GM19193 (cell line): ENCODE measurements around the gene HOMER3.

ENCODE experiments used
- POLR2A ChIP-seq: IDR thresholded peaks from 4 replicates; pipeline ENCODE4 v1.6.1; 2011; ENCODE audit not compliant: insufficient read depth, insufficient read length; ENCODE audit errors: extremely low read depth

The HOMER3 gene

DNA sequence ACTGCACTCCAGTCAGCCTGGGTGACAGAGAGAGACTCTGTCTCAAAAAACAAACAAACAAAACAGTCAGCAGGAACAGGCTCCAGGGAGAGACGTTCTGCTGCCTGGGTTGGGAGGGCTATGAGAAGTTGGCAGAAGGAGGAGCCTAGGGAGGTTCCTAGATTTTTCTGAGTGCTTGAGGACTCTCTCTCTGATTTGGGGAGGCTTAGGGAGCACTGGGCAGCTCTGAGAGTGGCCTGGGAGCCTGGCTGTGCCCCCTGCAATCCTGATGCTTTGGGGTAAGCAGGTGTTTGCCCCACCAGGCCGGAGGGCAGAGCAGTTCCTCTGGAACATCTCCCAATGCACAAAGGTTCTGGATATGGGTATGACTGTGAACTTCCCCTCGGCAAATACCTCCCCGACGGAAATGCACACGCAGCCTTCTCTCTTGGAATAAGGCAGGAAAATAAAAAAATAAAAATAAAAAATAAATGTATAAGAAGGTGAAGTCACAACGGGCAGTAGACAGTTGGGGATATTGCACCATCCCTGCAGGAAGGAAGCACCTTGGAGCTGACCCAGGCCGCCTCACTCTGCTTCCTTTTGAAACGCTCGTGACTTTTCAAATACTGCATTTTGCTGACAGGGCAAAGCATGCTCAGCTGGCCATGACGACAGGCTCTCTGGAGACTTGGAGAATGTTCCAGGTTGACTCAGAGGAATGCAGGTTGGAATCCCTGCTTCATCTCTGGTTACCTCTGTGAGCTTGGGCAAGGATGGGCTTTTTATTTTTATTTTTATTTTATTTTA lies 26.5 kb upstream of the HOMER3 start:
- TF ChIP-seq POLR2A = no peak

DNA sequence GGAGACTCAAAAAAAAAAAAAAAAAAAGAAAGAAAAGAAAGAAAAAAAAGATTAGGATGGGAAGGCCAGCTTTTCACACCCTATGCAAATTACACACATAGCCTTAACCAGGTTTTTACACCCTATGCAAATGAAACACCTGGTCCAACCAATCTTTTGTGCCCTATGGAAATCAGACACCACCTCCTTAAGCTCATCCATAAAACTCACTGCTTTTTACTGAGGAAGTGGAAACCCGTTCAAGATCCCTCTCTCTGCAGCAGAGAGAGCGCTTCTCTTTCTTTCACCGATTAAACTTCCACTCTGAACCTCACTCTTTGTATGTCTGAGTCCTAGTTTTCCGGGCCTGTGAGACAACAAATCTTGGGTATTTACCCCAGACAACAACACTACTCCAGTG lies 25.3 kb upstream of the HOMER3 start:
- no peak for TF ChIP-seq POLR2A

DNA sequence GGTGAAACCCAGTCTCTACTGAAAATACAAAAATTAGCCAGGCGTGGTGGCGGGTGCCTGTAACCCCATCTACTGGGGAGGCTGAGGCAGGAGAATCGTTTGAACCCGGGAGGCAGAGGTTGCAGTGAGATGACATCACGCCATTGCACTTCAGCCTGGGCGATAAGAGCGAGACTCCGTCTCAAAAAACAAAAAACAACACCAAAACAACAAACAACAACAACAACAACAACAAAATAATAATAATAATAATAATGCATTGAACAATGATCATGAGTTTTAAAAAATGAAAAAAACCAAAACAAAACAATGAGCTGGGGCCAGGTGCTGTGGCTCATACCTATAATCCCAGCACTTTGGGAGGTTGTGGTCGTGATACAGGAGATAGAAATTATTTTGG lies 23.1 kb upstream of the HOMER3 start:
- no peak for TF ChIP-seq POLR2A

DNA sequence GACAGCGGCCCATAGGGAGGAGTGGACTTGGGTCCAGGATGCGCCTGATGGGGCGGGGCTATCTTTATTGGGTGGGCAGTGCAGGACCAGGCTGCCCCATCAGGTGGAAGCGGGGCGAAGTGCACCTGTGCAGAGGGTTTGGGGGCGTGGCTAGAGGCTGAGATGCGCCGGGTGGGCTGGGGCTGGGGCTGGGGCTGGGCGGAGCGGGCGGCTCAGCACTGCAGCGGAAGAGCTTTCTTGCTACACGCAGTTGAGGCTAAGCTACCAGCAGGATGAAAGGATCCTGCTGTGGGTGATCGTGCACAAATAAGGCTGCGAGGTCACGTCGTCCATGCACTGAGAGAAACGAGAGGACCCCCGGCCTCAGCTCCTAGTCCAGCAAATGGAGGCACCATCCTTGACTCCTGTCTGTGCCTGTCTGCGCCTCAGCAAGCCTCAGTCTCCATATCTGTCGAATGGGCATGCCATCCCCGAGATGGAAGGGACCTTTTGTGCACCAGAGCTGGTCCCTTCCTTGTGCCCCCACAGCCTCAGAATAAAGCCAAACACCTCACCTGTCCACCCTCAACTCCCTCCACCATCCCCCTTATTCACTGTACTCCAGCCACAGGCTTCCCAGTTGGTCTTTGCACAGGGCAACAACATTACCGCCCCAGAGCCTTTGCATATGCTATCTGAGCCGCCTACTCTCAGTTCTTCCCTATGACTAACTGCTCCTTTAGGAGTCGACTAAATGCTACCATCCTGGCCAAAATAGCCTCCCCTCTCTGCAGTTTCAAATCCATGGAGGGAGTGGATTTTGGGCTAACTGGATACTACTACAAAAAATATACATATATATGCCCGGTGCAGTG lies 21.0 kb upstream of the HOMER3 start:
- TF ChIP-seq POLR2A = no peak

DNA sequence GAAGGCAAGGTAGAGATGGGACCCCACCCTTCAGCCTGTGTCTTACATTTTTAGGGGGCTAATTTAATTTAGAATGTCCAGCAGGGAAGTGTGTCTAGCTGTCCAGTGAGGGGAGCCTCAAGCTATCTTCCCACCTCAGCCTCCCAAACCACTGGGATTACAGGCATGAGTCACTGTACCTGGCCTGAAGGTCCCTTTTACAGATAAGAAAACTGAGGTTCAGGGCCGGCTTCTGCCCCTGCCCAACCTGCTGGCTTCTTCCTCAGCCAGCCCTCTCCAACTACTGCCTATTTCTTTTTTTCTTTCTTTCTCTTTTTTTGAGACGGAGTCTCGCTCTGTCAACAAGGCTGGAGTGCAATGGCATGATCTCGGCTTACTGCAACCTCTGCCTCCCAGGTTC lies 19.4 kb upstream of the HOMER3 start:
- TF ChIP-seq POLR2A = no peak

DNA sequence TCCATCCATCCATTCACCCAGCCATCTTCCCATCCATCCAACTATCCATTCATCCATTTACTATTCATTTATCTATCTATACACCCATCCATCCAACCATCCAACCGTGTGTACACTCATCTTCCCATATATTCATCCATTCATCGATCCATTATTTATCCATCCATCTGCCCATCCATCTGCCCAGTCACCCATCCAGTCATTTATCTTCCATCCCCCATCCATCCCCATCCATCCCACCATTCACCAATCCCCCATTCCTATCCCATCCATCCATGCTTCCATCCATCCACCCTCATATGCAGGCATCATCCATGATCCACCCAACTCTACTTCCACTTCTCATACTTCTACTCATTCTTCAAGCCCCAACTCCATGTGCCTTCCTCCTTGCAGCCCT lies 14.0 kb upstream of the HOMER3 start:
- TF ChIP-seq POLR2A = no peak

DNA sequence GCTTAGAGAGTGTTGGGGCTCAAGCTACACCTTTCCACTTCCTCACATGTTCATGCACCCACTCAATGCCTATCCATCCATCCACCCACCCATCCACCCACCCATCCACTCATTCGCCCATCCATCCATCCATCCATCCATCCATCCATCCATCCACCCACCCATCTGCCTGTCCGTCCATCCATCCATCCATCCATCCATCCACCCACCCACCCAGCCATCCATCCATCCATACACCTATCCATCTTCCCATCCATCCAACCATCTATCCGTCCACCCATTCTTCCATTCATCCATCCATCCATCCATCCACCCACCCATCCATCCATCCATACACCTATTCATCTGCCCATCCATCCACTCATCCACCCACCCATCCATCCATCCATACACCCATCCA lies 13.1 kb upstream of the HOMER3 start:
- no peak for TF ChIP-seq POLR2A

DNA sequence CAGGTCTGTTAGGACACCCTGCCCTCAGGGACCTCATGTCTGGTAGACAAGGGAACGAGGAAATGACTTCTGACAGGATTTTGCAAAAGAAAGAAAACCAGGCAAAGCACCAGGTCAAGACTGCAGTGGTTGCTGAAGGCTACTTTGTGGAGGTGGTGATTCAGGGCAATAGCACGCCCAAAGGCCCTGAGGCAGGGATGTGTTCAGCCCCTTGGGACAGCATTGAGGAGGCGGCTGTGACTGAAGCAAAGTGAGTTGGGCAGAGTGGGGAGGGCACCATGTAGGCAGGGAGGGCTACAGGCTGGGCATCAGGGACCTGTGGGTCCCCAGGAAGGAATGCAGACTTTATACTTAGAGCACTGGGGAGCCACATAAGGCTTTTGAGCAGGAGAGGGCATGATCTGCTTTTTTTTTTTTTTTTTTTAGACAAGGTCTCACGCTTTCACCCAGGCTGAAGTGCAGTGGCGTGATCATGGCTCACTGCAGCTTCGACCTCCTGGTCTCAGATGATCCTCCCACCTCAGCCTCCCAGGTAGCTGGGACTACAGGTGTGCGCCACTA lies 10.8 kb upstream of the HOMER3 start:
- no peak for TF ChIP-seq POLR2A

DNA sequence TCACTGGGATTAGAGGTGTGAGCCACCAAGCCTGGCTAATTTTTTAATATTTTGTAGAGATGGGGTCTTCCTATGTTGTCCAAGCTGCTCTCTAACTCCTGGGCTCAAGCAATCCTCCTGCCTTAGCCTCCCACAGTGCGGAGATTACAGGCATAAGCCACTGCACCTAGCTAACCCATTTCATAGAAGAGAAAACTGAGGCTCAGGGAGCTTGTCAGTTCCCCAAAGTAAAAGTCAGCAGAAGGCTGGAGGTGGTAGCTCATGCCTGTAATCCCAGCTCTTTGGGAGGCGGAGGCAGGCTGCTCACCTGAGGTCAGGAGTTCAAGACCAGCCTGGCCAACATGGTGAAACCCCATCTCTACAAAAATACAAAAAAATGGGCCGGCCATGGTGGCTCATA lies 8.8 kb upstream of the HOMER3 start:
- no peak for TF ChIP-seq POLR2A

DNA sequence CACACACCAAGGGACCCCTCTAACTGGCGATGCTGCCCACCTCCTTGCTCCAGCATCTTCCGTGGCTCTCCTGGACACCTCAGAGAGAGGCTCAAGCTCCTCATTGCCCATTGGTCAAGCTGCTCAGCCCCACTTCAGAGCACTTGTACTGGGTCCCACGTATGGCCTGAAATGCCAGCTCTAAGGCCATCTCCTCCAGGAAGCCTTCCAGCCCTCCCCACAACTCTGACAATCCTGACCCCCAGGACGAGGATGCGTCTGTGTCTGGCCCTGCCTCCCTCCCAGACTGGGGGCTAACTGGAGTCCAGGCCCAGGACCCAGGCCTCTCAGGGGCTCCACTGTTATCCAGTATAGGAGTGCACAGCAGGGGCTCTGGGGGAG lies 7.9 kb upstream of the HOMER3 start:
- no peak for TF ChIP-seq POLR2A

DNA sequence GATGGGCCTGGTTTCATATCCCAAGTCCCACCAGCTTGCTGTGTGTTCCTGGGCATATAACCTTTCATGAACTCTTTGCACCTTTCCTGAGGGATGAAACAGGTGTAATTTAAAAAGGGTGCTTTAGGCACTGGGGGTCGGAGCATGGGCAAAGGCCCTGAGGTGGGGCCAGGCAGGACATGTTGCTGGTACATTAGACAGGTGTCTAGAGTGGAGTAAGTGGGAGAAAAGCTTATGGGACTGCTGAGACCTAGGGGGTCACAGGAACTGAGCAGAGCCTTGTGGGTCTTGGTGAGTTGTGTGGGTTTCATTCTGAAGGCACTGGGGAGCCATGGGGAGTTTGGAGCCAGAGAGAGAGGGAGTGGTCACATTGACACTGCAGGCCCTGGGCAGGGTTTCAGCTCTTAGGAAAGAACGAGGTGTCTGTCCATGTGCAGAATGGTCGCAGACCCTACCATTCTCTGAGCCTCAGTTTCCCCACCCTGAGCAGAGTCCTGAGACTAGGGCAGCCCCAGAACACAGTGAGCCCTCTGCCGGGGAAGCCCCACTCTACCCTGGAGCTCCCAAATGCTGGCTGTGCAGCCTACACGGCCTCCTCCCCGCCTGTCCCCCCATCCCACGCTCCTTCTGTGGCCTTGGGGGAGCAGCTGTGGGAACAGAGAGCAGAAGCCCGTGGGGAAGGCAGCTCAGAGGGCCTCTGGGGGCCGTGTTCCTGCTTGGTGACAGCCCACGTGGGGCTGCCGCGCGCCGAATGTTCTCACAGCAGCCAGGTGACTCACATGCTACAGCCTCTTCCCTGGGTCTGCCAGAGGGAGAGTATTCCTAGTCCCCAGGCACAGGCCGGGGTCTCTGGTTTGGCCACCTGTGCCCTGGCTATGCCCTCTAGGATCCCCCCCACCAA lies 7.3 kb upstream of the HOMER3 start:
- no peak for TF ChIP-seq POLR2A

DNA sequence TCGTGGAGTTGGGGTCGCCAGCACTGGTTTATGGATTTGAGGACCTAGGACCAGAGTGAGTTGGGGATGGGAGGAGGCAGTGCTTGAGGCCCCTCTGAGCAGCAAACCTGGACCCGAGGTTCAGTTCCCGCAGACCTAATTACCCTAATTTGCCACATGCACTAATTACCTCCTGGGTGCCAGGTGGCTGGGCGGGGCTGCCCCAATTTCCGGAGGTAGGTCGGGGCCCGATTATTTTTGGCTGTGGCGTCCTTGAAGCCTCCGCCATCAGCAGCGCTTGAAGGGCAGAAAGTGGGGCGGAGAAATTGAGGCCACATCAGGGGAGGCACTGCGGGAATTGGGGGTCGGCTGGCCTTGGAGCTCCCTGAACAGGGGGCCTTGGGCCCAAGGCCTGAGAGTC lies 5.9 kb upstream of the HOMER3 start:
- no peak for TF ChIP-seq POLR2A

DNA sequence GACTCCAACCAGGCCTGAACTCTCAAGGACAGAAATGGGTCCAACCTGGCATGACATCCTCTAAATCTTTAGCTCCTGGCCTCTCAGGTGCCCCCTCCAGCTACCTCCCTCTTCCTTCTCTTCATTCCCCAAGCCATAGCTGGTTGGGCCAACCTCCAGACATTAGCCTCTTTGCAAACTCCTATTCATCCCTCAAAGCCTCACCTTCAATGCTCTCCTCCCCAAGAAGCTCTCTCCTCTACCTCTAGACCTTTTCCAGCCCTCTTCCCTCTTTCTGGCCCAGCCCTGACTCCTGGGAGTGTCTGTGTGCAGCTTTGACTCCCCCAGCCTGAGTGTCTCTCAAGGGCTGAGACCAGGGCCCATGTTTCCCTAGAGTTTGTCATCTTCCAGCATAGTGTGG lies 5.3 kb upstream of the HOMER3 start:
- TF ChIP-seq POLR2A = no peak

DNA sequence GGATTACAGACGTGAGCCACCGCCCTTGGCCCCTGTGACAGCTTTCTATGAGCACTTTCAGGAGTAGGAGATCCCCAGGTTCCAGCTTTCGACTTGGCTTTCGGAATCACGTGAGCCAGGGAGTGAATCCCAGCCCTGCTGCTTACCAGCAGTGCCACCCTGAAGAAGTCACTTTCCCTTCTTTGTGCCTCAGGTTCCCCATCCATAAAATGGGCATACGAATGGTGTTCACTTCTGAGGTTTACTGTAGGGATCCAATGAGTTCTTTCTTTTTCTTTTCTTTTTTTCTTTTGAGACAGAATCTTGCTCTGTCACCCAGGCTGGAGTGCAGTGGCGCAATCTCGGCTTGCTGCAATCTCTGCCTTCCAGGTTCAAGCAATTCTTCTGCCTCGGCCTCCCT lies 4.3 kb upstream of the HOMER3 start:
- no peak for TF ChIP-seq POLR2A

DNA sequence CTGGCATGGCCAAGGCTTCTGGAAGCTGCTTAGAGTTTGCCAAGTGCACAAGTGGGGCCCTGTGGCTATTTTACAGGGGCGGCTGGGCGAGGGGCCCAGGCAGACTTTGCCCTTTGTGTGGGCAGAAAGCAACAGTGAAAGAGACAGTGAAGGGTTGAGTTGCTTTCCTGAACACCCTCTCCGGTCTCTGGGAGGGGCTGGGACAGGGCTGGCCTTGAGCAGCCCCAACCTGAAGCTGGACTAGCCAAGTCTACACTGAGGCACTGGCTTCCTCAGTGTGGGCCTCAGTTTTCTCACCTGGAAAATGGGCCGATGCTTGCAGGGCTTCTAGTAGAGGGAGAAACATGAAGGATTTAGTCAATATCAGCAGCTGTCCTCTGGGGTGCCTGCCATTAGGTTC lies 2.4 kb upstream of the HOMER3 start:
- TF ChIP-seq POLR2A = no peak
